GM19239 (cell line): ENCODE results near the gene WTAP.
A peak's percentile ranks its signal among the peaks of the same experiment; 100 is the strongest.
"Not testable (repeated sequence)": the region's sequence is repeated elsewhere in the genome, so short reads cannot be mapped to it uniquely, and the experiment has no call there.

Experiments used
- DNase-seq: peaks from one replicate; pipeline ENCODE4 v3.0.0; 2011; ENCODE audit warnings: low spot score; ENCODE audit not compliant: insufficient read length
- FAIRE-seq: peaks from 2 replicates; lab custom pipeline; 2011; peaks lifted over from hg19 to GRCh38; lab: Jason Lieb, UNC

Gene WTAP

DNA sequence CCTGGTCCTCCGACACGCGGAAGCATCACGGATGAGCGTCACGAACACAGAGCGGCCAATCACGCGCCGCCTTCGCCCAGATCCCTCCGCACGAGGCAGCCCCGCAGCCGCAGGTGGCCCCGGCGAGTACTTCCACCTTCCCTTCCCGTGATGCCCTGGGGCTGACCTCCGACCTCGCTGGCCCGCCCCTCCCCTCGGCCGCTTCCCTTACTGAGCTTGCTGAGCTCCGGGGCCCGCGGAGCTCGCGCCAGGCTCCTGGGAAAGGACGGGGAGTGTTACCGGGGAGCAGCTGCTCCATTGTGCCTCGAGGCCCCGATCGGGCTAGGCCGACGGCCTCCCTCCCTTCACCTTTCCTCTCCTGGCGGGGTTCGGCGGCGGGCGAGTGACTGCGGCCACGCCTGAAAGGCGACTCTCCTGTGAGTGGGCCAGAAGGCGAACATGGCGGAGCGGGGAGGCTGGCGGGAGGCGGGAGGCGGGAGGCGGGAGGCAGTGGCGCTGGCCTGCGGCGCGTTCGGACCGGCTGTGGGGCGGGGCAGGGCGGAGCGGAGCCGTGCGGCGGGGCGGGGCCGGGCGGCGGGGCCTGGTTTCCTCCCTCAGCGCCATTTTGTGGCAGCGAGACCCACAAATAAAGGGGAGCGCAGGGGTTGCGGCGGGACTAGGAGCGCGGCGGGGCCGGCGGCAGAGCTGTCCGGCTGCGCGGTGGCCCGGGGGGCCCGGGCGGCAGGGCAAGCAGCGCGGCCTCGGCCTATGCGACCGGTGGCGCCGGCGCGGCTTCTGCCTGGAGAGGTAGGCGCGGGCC lies at the start of gene WTAP:
Gene WTAP, plus strand, starts transcription at position 589 of the 799 bp plus-strand sequence. CDS start 8,760 bp downstream, outside the sequence.
- peak; percentile 78 for DNase-seq
- FAIRE-seq = peak; percentile 89

DNA sequence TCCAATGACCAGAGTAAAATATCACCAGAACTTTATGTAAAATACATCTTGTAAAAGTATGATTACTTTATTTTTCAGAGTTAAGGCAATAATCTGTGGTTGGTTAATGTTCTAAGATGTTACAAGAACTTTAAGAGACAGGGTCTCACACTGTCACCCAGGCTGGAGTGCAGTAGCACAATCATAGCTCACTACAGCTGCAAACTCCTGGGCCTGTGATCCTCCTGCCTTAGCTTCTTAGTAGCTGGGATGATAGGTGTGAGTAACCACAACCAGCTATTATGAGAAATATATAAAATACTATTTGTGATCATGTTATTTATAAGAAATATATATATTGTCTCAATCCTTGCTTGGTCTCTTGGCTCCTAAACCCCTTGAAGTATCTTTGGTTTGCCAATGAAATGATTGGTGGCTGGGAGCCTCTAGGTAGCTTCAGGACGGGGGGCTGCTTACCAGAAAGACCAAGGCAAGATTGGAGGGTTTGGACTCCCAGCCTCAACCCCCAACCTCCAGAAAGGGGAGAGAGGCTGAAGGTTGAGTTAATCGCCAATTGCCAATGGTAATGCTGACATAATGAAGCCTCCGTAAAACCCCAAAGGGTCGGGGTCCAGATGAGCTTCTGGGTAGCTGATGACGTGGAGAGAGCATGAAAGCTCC lies 49.7 kb upstream of the WTAP start:
- FAIRE-seq (no peak), DNase-seq (no peak)

DNA sequence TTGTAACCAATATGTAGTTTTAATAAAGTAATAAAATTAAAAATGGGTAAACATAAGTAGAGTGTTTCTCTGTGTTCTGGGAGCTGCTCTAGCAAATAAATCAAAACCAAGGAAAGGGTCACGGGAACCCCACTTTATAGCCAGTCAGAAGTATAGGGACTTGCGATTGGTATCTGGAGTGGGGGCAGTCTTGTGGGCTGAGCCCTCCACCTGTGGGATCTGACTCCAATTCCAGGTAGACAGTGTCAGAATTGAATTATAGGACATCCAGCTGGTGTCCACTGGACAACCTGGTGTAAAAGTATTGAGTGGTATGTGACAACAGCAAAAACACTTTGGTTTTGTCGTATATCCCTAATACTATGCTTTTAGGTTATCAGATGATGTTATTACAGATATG lies 48.7 kb upstream of the WTAP start:
- DNase-seq = no peak

DNA sequence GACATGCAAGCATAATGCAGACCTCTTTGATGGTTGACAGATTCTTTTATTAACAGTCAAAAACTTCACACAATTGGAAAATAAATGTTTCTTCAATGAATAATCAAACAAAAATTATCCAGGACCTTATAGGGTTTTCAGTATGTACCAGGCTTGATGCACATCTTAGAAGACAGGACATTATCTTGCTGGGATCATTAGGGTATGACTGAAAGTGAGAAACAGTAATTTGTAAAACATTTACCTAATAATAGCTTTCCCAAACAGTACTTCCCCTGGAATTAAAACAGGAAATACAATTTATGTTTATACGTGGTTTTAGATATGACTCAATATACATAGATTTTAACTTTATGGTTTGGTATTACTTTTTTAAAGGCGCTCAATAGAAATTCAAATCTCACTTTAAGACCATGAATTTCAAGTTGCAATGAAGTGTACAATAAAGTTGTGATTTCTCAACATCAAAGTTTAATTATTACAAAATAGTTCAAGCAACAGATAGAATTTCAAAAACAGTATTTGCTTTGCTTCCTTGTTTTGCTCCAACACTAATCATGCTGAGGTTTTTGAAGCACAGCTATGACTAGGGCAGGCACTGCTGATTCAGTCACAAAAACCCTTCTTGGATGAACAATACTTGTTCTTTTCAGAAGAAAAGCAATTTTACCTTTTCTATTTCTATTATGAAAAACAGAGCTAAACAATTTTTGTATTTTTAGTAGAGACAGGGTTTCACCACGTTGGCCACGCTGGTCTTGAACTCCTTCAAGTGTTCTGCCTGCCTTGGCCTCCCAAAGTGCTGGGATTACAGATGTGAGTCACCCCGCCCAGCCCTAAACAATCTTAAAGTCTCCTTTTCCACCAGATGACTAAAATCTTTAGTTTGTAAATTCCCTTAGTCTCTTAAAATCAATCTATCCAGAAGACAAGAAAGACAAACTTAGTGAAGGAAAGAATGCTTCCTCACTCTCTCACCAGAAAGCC lies 47.9 kb upstream of the WTAP start:
- no peak for DNase-seq
- peak; percentile 64 for FAIRE-seq

More for the DNA sequence above, 48.7 kb upstream of the WTAP start:
- peak; percentile 49 for FAIRE-seq

DNA sequence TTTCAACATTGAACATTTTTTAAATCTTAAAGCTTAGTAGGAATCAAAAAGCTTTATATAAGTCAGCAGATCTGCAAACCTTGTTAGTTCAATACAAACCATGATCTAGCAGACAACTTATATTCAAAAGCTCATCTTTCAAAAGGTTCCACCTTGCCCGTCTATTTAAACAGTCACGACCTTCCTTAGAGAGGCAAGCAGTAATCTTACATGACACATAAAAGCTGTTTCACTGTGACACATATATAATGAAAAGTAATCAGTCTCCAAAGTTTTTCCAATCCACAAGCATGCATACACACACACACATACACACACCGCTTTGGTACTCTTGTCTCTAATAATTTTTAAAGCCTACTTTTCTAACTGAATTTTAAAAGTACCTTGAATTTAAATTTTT lies 47.2 kb upstream of the WTAP start:
- FAIRE-seq (no peak), DNase-seq (no peak)

DNA sequence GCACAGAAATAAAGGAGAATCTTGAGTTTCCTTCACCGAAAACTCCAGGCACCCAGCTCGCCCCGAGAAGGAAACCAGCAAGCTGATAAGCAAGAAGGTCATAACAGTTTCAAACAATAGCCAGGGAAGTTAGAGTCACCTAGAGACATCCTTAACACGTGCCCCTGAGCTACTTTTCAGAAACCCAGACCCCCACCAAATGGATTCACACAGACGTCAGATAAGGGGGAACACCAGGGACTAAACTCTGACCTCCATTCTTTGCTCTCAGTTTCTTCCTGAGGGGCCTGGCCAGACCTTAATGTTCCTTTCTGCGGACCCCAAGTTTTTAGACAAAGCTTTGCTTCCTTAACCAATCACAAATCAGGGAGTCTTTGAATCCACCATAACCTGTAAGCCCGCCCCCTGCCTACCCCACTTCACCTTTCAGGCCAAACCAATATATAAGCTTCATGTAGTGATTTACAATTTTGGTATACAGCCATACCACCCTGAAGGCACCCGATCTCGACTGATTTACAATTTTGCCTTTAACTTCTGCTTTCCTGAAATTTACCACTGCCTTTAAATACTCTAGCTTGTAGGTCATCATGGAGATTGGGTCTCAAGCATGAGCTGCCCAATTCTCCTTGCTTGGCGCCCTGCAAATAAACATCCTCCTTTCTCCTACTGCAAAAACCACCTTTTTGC lies 46.0 kb upstream of the WTAP start:
- FAIRE-seq = no peak
- no peak for DNase-seq

DNA sequence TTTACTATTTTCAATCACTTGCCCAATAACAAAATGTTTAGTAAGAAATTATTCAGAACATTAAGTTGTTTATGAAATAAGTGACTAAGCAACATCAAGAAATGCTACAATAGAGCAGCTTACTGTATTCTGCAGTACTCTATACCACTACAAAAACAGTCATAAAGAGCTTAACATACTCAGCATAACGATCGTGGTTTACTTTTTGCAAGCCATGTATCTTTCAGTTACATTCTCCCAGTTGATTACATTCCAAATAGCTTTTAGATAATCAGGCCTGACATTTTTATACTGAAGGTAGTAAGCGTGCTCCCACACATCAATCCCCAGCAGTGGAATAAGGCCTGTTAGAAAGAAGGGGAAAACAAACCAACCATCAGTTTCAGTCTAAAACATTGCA lies 45.0 kb upstream of the WTAP start:
- FAIRE-seq (no peak), DNase-seq (no peak)

DNA sequence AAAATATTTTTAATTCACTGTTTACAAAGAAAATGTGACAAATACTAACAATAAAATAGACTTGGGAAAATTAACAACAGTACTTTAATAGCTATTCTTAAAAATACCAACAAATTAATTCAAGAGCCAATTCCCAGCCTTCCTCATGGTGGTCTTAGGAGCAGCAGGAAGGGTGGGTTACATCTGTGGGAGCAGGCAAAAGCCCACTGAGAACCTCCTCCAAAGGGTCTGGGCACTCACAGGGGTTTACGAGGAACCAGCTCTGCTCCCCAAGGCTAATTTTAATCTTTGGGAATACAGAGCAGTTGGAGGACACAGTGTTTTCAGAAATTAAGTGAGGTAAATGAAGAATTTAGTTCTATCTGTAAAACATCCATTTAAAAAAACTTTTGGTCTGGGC lies 44.5 kb upstream of the WTAP start:
- FAIRE-seq (no peak), DNase-seq (no peak)

DNA sequence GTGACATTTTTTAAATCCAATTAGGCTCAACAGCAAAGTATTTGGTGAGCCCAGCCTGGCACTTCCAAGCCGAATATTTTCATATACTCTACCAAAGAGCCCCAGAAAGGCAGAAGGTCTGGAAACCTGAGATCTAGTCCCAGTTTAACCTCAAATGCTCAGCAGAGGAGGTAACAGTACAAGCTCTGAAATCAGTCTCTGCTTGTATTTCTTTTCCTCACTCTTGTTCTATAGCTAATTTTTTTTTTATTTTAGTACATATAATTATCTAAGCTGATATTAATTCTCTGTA lies 43.3 kb upstream of the WTAP start:
- FAIRE-seq = no peak

DNA sequence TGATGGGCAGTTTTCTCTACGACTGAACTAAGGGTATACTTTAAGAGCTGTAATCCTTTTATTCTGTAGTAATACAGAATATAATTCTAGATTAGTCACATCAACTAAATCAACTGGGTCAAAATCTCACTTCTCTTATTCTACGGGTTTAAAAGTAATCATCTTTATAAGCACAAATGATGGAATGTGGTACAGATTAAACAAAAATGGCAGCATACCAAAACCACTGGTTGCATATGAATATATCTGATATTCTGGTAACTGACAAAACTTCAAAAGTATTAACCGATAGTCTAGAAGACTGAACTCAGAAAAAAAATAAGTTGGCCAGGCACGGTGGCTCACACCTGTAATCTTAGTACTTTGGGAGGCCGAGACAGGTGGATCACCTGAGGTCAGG lies 41.3 kb upstream of the WTAP start:
- FAIRE-seq (no peak), DNase-seq (no peak)

More for the DNA sequence above, 43.3 kb upstream of the WTAP start:
- no peak for DNase-seq

DNA sequence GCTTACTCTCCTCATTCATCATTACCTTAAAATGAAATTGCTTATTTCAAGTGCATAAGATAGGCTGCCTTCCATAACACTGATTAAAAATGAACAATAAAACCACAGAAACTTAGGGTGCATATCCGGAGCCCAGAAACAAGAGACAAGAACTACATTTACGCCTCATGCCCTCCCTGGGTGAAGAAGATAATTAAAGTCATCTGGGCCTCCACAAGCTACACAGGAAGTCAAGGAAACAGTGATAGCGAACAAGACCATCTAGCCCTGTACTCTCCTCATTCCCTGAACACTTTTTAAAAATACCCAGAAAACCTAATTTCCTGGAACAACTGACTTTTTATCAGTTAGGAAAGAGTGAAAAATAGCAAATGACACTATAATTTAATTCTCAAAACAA lies 40.6 kb upstream of the WTAP start:
- FAIRE-seq = no peak
- DNase-seq = no peak

DNA sequence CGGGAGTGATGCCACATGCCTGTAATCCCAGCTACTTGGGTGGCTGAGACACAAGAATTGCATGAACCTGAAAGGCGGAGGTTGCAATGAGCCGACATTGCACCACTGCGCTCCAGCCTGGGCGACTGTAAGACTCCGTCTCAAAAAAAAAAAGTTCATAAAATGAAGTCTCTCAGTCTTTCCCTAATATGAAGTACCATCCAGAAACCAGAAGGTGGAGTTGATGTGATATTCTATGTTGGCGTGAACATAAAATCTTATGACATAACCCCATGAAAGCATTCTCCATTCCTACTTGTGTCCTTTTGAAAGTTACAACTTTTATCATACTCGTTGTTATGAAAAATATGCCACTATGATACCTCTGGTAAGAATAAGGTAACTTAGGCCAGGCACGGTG lies 40.0 kb upstream of the WTAP start:
- no peak for FAIRE-seq
- DNase-seq = no peak

DNA sequence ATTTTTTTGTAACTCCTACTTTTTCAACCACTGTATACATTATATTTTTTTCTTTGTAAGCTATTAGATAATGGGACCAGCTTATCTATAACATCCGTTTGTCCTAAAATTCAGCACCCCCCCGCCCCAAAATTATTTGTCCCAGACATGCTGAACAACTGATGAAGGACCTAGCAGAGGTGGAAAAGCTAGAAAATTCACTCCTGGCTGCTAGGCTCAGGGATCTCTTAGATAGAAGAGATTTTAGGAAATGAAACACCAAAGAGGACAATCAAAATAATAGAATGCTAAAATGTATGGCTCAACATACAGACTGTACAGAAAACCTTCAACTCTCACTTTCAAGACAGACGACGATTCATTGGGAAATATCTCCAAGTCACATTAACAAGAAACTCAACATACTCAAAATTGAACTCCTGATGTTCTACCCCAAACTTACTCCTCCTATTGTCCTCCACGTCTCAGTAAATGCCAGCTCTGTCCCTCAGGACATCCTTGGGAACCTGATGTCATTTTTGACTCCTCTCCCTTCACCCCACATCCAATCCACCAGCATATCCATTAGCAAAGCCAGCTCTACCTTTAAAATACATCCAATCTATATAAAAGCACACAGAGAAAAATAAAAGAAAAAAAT lies 38.9 kb upstream of the WTAP start:
- FAIRE-seq (no peak), DNase-seq (no peak)

DNA sequence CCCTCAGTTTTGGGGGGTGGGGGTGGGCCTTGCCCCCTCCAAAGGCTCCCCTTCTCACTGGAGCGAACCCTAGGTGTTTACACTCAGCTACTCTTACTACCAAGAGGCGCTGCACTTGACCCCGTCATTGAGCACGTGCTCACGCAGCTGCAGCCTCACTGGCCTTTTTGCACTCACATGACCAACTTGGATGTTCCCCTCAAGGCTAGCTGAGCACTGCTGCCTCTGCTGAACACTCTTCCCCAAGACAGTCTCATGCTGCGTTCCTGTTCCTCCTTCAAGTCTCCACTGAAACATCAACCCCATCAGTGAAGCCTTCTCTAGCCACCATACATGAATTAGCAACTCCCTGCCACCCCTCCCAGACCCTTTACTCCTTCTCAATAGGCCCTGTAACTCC lies 38.3 kb upstream of the WTAP start:
- DNase-seq = no peak
- no peak for FAIRE-seq

DNA sequence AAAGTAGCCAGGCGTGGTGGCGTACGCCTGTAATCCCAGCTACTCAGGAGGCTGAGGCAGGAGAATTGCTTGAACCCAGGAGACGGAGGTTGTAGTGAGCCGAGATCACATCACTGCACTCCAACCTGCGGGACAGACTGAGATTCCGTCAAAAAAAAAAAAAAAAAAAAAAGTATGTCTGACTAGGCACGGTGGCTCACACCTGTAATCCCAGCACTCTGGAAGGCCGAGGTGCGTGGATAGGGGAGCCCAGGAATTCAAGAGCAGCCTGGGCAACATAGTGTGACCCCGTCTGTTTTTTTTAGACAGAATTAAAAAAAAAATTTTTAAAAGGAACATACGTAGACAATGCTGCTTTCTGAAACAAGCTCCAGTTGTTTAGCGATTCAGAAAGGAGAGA lies 37.2 kb upstream of the WTAP start:
- not testable (repeated sequence) for DNase-seq, FAIRE-seq

DNA sequence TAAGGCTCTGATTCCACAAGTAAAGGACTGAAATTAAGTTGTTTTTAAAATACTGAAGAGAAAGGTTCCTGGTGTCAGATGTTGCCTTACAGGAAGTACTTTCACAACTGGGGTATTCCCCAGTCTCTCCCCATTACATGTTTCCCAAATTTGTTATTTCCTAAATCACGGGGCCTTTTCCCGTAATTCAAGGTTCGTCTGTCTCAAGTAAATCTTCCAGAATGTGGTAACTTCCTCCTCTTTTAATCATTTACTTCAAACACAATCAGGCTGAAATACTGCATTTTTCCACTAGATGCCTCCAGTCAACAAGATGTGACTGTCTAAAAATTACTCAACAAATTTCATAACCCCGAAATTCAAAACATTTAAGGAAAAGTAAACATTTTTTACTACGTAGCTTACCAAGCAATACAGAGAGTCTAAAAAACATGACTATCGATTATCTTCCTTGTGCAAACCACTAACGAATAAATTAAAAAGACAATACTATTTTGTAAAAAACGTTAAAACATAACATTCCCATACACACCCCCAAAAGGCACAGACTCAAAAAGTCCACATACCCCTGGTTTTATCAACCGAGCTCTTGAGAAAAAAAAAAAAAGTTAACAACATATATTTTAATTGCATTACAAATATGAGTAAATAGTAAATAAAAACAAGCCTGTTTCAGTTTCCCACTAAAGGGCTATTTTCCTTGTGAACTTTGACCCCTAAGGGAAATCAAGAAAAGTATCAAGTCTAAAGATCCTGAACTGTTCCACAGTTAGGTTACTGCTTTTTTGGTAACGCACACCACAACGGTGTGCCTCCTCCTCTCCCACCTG lies 36.0 kb upstream of the WTAP start:
- FAIRE-seq (peak; percentile 96), DNase-seq (peak; percentile 32)

DNA sequence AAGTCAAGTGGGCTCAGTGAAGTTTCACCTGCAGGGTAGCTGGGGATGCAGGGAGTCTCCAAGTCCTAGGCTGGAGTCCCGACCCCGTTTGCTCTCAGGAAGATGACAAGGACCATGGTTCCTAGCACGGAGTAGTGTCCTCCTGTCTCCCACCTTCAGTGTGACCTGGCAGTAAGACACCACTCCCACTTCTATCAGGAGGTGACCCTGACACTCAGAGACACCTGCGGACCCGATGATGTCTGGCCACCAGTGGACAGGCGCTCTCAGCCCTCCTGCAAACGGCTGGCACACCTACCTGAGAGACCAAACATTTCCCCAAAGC lies 35.4 kb upstream of the WTAP start:
- DNase-seq = no peak
- FAIRE-seq = peak; percentile 33

DNA sequence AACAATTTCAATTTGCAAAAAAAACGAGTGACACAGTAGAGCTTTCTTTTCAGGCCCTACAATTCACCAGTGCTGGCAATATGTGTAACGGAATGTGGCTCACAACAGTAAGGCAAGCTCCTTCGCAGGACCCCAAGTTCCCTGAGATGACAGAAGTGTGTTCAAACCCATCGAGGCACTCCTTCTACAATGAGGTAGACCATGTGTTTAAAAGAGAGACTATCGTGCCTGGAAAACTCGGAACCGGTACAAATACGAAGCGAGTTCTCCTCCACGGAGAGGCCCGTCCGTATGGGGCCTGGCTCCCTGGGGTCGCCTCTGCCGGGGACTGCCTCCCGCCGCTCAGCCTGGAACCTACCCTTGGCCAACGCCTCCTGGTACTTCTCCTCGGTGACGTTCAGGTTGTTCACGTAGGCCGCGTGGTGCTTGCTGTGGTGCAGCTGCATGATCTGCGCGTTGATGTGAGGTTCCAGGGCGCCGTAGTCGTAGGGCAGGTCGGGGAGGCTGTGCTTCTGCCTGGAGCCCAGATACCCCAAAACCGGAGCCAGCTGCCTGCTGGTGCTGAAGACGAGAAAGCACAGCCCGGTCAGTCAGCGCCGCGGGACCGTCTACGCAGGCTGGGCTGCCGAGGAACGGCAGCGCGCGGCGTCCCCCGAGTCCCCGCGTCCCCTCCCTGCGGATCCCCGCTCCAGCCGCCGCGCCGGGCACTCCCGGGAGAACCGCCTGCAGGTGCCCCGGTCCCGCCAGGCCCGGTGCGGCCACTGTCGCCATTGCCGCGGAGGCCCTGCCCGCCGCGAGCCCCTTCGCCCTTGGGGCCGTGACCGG lies 34.8 kb upstream of the WTAP start:
- no peak for FAIRE-seq
- DNase-seq = peak; percentile 36
